Measurements from ENCODE around the gene PLPP3. TPM values are rescaled to one million over a fixed set of nuclear protein-coding genes. Genes with fewer than 3 reads are reported as not detected.
A peak's percentile ranks its signal among the peaks of the same experiment; 100 is the strongest.

PLPP3 gene
- total RNA-seq, 4 donors from 2014 or later: 138 to 244 (median 181) TPM

DNA sequence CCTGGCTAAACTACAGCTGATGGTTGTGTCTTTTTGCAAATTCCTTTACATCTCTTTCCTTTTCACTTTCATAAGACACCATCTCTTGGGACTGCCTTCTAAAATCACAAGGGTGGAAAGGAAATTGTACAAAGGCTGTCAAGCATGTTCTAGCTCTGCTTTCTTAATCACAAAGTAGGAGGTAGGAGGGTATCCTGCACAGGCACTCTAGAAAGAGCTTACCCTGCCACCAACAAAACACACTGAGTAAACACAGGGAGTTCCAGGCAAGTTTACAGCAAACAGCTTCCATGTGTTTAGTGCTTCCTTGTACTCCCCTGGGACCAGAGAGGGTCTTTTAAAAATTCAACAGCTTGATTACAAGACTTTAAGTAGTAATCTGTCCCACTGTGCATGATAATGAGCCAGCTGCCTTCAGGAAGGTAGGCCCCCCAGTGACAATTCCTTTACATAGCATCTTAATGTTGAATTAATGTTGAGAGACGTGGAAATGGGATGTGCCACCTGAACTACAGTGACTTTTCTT is 2.4 kb downstream of the PLPP3 start:
- Histone ChIP-seq H3K27me3 (no peaks in the 10 kb centered on the region), H3K4me3 (peak overlapping the region; percentile 58 to 94 (median 84)), H3K9me3 (no peaks in the 10 kb centered on the region), H3K4me1 (peaks cover 26 to 66% (median 59%) of the 10 kb centered on the region in 4 donors), H3K36me3 (no peaks in the 10 kb centered on the region), H3K27ac (replicated peaks in 1 of 4) (peak overlapping the region; percentile 90 to 95 (median 92))
- intact Hi-C loops (cut with DNase I): loop anchor here (5.0 to 10.0 kb wide), 3 partner anchors 102 to 600 kb away; no protein-coding TSS in a partner anchor
- TF ChIP-seq POLR2A (IDR thresholded peaks at IDR 0.05; ENCODE audit: low read depth) (no peak), POLR2AphosphoS5 (IDR thresholded peaks at IDR 0.05) (no peak), EP300 (IDR thresholded peaks at IDR 0.05) (no peak)
- TF ChIP-seq, protein P1, sequence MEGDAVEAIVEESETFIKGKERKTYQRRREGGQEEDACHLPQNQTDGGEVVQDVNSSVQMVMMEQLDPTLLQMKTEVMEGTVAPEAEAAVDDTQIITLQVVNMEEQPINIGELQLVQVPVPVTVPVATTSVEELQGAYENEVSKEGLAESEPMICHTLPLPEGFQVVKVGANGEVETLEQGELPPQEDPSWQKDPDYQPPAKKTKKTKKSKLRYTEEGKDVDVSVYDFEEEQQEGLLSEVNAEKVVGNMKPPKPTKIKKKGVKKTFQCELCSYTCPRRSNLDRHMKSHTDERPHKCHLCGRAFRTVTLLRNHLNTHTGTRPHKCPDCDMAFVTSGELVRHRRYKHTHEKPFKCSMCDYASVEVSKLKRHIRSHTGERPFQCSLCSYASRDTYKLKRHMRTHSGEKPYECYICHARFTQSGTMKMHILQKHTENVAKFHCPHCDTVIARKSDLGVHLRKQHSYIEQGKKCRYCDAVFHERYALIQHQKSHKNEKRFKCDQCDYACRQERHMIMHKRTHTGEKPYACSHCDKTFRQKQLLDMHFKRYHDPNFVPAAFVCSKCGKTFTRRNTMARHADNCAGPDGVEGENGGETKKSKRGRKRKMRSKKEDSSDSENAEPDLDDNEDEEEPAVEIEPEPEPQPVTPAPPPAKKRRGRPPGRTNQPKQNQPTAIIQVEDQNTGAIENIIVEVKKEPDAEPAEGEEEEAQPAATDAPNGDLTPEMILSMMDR (IDR thresholded peaks at IDR 0.05): peak; percentile 26 to 34 (median 29)
- no peak for DNase-seq (ENCODE audit: extremely low spot score)
- WGBS: 6% methylated on average over 1 of the region's 1 CpG

DNA sequence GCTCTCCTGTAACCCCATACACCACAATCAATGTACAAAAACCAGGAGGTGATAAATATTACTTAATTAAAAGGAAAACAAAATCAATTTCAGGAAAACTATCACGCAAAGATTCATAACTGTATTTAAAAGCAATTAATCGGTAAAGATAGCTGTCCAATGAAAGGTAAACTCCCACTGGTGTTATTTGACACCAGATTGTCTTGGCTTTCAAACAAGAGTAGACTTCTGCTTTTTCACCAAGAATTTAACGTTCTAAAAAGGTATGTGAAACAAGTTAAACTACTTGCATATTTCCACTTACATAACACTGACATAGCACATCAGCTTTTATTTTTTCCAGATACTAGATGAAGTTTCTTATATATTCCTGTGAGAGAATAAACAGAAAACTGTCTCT is 3.5 kb downstream of the PLPP3 start:
- Histone ChIP-seq H3K27ac (replicated peaks in 1 of 4) (peak overlapping the region in 2 of 4 donors; percentile 9 to 95), H3K27me3 (no peaks in the 10 kb centered on the region), H3K9me3 (no peaks in the 10 kb centered on the region), H3K4me1 (peaks cover 28 to 77% (median 69%) of the 10 kb centered on the region in 4 donors), H3K4me3 (peak overlapping the region; percentile 58 to 94 (median 84)), H3K36me3 (no peaks in the 10 kb centered on the region)
- TF ChIP-seq POLR2AphosphoS5 (IDR thresholded peaks at IDR 0.05) (no peak), POLR2A (IDR thresholded peaks at IDR 0.05; ENCODE audit: low read depth) (no peak), EP300 (IDR thresholded peaks at IDR 0.05) (no peak)
- TF ChIP-seq, protein P1 (IDR thresholded peaks at IDR 0.05): no peak
- DNase-seq (ENCODE audit: extremely low spot score): no peak
- 21% methylated on average over 3 of the region's 3 CpGs for WGBS
- intact Hi-C loops (cut with DNase I): loop anchor here (5.0 to 10.0 kb wide), 3 partner anchors 101 to 599 kb away; no protein-coding TSS in a partner anchor

DNA sequence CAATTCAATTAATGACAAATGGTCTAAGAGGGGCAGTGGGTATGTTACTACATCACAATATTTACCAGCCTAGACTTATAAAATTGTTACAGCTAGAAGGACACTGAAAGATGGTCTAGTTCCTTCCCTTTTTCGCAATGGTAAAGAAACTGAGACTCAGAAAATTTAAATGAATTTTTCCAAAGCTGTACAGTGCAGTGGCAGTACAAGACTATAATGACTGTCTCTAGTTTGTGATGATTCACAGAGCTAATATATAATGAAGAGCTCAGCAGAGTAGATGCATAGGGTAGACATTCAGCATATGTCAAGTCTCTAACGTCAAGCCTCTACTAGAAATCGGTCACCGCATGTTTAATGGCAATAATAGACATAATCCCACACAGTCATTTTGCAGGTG is 4.6 kb downstream of the PLPP3 start:
- Histone ChIP-seq H3K9me3 (no peaks in the 10 kb centered on the region), H3K4me3 (peak overlapping the region; percentile 58 to 94 (median 84)), H3K27me3 (no peaks in the 10 kb centered on the region), H3K4me1 (peaks cover 27 to 76% (median 72%) of the 10 kb centered on the region in 4 donors), H3K27ac (replicated peaks in 1 of 4) (peak overlapping the region in 1 of 4 donors; percentile 51), H3K36me3 (no peaks in the 10 kb centered on the region)
- intact Hi-C loops (cut with DNase I): loop anchor here (5.0 to 10.0 kb wide), 3 partner anchors 100 to 597 kb away; no protein-coding TSS in a partner anchor
- no peak for TF ChIP-seq POLR2A (IDR thresholded peaks at IDR 0.05; ENCODE audit: low read depth)
- DNase-seq (ENCODE audit: extremely low spot score): no peak
- WGBS: 75% methylated on average over 4 of the region's 4 CpGs

DNA sequence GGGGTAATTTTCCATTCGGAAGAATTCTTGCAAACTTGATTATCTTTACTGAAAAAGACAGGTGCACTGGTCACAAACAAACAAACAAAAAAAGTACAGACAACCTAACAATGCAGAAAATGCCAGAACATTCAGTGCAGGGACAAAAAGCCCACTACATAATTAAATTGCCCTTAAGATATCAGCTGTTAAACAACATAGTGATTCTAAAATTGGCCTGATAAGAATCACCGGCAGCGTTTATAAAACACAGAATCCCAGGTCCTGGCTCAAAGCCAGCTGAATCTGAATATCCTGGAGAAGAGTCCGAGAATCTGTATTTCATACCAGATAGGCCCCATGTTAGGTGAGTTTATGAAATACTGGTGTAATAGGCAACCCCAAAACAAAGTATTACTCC is 6.1 kb downstream of the PLPP3 start:
- intact Hi-C loops (cut with DNase I): loop anchor here (10.0 kb wide), 2 partner anchors 99 to 499 kb away; no protein-coding TSS in a partner anchor
- DNase-seq (ENCODE audit: extremely low spot score): no peak
- H3K4me3 ChIP-seq: peak overlapping the region; percentile 58 to 94 (median 84)
- TF ChIP-seq EP300 (IDR thresholded peaks at IDR 0.05): no peak
- TF ChIP-seq POLR2A (IDR thresholded peaks at IDR 0.05; ENCODE audit: low read depth): no peak
- TF ChIP-seq, protein P1 (IDR thresholded peaks at IDR 0.05): no peak
- no peak for TF ChIP-seq POLR2AphosphoS5 (IDR thresholded peaks at IDR 0.05)
- peak overlapping the region in 1 of 4 donors; percentile 51 for H3K27ac ChIP-seq (replicated peaks in 1 of 4)
- peaks cover 36 to 84% (median 76%) of the 10 kb centered on the region in 4 donors for H3K4me1 ChIP-seq
- H3K36me3 ChIP-seq: no peaks in the 10 kb centered on the region
- H3K27me3 ChIP-seq: no peaks in the 10 kb centered on the region
- WGBS: 26% methylated on average over 4 of the region's 4 CpGs
- H3K9me3 ChIP-seq: no peaks in the 10 kb centered on the region

DNA sequence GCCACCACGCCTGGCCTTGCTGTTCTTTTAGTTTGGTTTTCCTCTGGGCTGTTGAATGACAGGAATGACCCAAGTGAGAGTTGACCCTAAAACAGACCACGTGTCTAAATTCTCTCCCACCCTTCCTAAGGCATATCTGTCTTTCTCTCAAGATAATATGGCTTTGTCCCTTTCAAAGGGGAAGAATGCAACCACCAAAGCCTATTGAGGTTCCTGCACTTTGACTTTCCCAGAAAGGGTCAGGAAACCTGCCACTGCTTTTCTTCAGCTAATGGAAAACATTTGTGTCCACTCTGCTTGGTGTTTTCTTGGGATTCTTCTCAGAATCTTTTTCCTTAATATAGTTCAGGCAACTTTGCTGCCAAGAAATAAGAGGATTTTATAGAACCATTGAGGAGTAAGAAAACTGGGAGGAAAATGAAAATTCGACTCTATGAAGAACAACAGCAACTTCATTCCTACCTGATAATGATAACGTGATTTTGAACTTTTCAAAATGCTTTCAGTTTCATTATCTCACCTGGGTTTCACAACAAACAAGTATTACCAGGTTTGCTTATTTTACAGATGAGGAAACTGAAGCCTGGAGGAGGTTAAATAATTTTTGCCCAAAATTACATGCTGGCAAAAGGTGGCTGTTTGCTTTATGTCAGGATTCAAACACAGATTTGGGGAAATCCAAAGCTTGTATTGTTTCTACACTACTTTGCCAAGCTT is 6.9 kb downstream of the PLPP3 start:
- WGBS: 62% methylated on average over 4 of the region's 4 CpGs
- H3K9me3 ChIP-seq: no peaks in the 10 kb centered on the region
- no peaks in the 10 kb centered on the region for H3K36me3 ChIP-seq
- no peaks in the 10 kb centered on the region for H3K27me3 ChIP-seq
- no peak for DNase-seq (ENCODE audit: extremely low spot score)
- peak overlapping the region; percentile 58 to 94 (median 84) for H3K4me3 ChIP-seq
- TF ChIP-seq EP300 (IDR thresholded peaks at IDR 0.05): no peak
- no peak for TF ChIP-seq POLR2AphosphoS5 (IDR thresholded peaks at IDR 0.05)
- TF ChIP-seq POLR2A (IDR thresholded peaks at IDR 0.05; ENCODE audit: low read depth): no peak
- TF ChIP-seq, protein P1 (IDR thresholded peaks at IDR 0.05): no peak
- H3K4me1 ChIP-seq: peaks cover 40 to 78% (median 72%) of the 10 kb centered on the region in 4 donors
- peak overlapping the region in 1 of 4 donors; percentile 51 for H3K27ac ChIP-seq (replicated peaks in 1 of 4)
- intact Hi-C loops (cut with DNase I): loop anchor here (10.0 kb wide), 2 partner anchors 98 to 498 kb away; no protein-coding TSS in a partner anchor
